A549 (cell line): ENCODE data around the gene FHIT. TPM values are rescaled to one million over a fixed set of nuclear protein-coding genes. Genes with fewer than 3 reads are reported as not detected.
A peak's percentile ranks its signal among the peaks of the same experiment; 100 is the strongest.
"Not testable (repeated sequence)": the region's sequence is repeated elsewhere in the genome, so short reads cannot be mapped to it uniquely, and the experiment has no call there.

Experiments used
- ATAC-seq, 2 experiments: fragments of 200-7000 bp in 1 of 2; fragments of >200 bp in 1 of 2; cut with Nextera tagmentation in 1 of 2; cut with Tn5 transposase in 1 of 2; 3 replicates each; pipeline versions ENCODE4 v1.8.0 to v1.9.1; 2018 to 2020; ENCODE audit warnings: mild to moderate bottlenecking in 1 of 2, moderate library complexity in 1 of 2
- CTCF ChIA-PET: fragments of 300-600 bp; sonication (Branson Sonifier 250); formaldehyde crosslinking; extraction: SDS; loops from one replicate; lab custom pipeline; 2021; ENCODE audit warnings: antibody characterized with exemption, inconsistent platforms; lab: Yijun Ruan, JAX
- POLR2A ChIA-PET: fragments of 350-600 bp; formaldehyde crosslinking; extraction: SDS; loops from one replicate; lab custom pipeline; 2021; ENCODE audit warnings: antibody characterized with exemption, inconsistent platforms; lab: Yijun Ruan, JAX
- DNase-seq, 2 experiments: peaks; one replicate each; pipeline versions ENCODE4 v3.0.0 to v3.0.0-alpha.2; 2011 to 2016; ENCODE audit warnings: low read depth in 1 of 2, low spot score in 1 of 2
- FAIRE-seq: peaks from 2 replicates; lab custom pipeline; 2011; peaks lifted over from hg19 to GRCh38; lab: Jason Lieb, UNC
- H3K27ac ChIP-seq, 2 experiments: fragments of >200 bp; sonication (Bioruptor Twin); formaldehyde crosslinking; 3 replicates each; pipeline ENCODE4 v1.5.1; 2016 to 2017
- H3K4me1 ChIP-seq: fragments of >200 bp; sonication (Bioruptor Twin); formaldehyde crosslinking; 3 replicates; pipeline ENCODE4 v1.6.1; 2016
- H3K4me2 ChIP-seq: fragments of >200 bp; sonication (Bioruptor Twin); formaldehyde crosslinking; 3 replicates; pipeline ENCODE4 v1.6.1; 2016
- H3K4me3 ChIP-seq: fragments of >200 bp; sonication (Bioruptor Twin); formaldehyde crosslinking; 3 replicates; pipeline ENCODE4 v1.5.1; 2016
- H3K9me3 ChIP-seq: fragments of >200 bp; sonication (Bioruptor Twin); formaldehyde crosslinking; 3 replicates; pipeline ENCODE4 v1.6.1; 2016
- BCL3 ChIP-seq: fragments of >200 bp; sonication (Bioruptor Twin); formaldehyde crosslinking; IDR thresholded peaks from 3 replicates; pipeline ENCODE4 v1.6.1; 2016
- BHLHE40 ChIP-seq: IDR thresholded peaks from 2 replicates; pipeline ENCODE4 v1.6.1; 2012; ENCODE audit warnings: low read depth, low read length, inconsistent platforms
- CBX8 ChIP-seq: fragments of 200-600 bp; sonication (generic); IDR thresholded peaks from 2 replicates; pipeline ENCODE4 v1.6.1; 2016
- FOSL2 ChIP-seq, 2 experiments: fragments of 450-650 bp in 1 of 2; fragments of >200 bp in 1 of 2; sonication (Bioruptor Twin) in 1 of 2; formaldehyde crosslinking; IDR thresholded peaks; 2 replicates each; pipeline versions ENCODE4 v1.5.0 to v1.6.1; 2016 to 2020; ENCODE audit warnings: mild to moderate bottlenecking in 1 of 2, moderate library complexity in 1 of 2
- FOXS1 ChIP-seq: fragments of 250-450 bp; sonication (Bioruptor Pico); IDR thresholded peaks from 2 replicates; pipeline ENCODE4 v1.5.0; 2020; ENCODE audit warnings: mild to moderate bottlenecking, moderate library complexity
- GATA3 ChIP-seq: IDR thresholded peaks from 2 replicates; pipeline ENCODE4 v1.6.1; 2012; ENCODE audit warnings: borderline replicate concordance
- HOXB5 ChIP-seq: fragments of 250-450 bp; sonication (Bioruptor Pico); IDR thresholded peaks from 2 replicates; pipeline ENCODE4 v1.5.0; 2020; ENCODE audit warnings: mild to moderate bottlenecking, moderate library complexity
- JUNB ChIP-seq: fragments of >200 bp; sonication (Bioruptor Twin); formaldehyde crosslinking; IDR thresholded peaks from 2 replicates; pipeline ENCODE4 v1.6.1; 2016
- KDM5A ChIP-seq: fragments of 200-600 bp; sonication (generic); IDR thresholded peaks from 2 replicates; pipeline ENCODE4 v1.6.1; 2016; ENCODE audit warnings: antibody characterized with exemption, mild to moderate bottlenecking
- MAZ ChIP-seq: fragments of 150-350 bp; IDR thresholded peaks from 2 replicates; pipeline ENCODE4 v1.6.1; 2014; ENCODE audit warnings: antibody characterized with exemption, low read depth, low read length, borderline replicate concordance
- NPAS2 ChIP-seq: fragments of 250-450 bp; sonication (Bioruptor Pico); IDR thresholded peaks from 2 replicates; pipeline ENCODE4 v1.8.0; 2022; ENCODE audit warnings: mild to moderate bottlenecking, moderate library complexity, borderline replicate concordance
- NR3C1 ChIP-seq: fragments of >200 bp; sonication (Bioruptor Twin); formaldehyde crosslinking; IDR thresholded peaks from 3 replicates; pipeline ENCODE4 v1.6.1; 2017
- RAD21 ChIP-seq, 2 experiments: fragments of >200 bp in 1 of 2; sonication (Bioruptor Twin) in 1 of 2; formaldehyde crosslinking in 1 of 2; IDR thresholded peaks in 1 of 2; conservative IDR thresholded peaks in 1 of 2; 2 replicates in 1 of 2; 3 replicates in 1 of 2; pipeline ENCODE4 v1.6.1; 2012 to 2018; ENCODE audit warnings: inconsistent platforms in 1 of 2
- RNF2 ChIP-seq: fragments of 200-600 bp; sonication (generic); IDR thresholded peaks from 2 replicates; pipeline ENCODE4 v1.6.1; 2016; ENCODE audit warnings: low read depth, mild to moderate bottlenecking, antibody characterized with exemption, moderate library complexity, borderline replicate concordance
- SMC3 ChIP-seq: fragments of >200 bp; sonication (Bioruptor Twin); formaldehyde crosslinking; IDR thresholded peaks from 3 replicates; pipeline ENCODE4 v1.6.1; 2018; ENCODE audit warnings: inconsistent platforms
- SREBF2 ChIP-seq: fragments of 450-650 bp; IDR thresholded peaks from 2 replicates; pipeline ENCODE4 v1.6.1; 2014; ENCODE audit warnings: mild to moderate bottlenecking, moderate library complexity
- TP53 ChIP-seq: fragments of 250-450 bp; sonication (Bioruptor Pico); IDR thresholded peaks from 2 replicates; pipeline ENCODE4 v1.5.0; 2021; ENCODE audit warnings: mild to moderate bottlenecking, moderate library complexity
- ZC3H11A ChIP-seq: fragments of 450-650 bp; IDR thresholded peaks from 2 replicates; pipeline ENCODE4 v1.6.1; 2014; ENCODE audit warnings: antibody characterized with exemption, mild to moderate bottlenecking
- ZFP36 ChIP-seq: fragments of 450-650 bp; IDR thresholded peaks from 2 replicates; pipeline ENCODE4 v1.6.1; 2014; ENCODE audit warnings: borderline replicate concordance; ENCODE audit not compliant: partially characterized antibody
- WGBS: methylation state at CpG from one replicate; pipeline ENCODE4 v1.1.6; 2017; ENCODE audit errors: missing lambda C conversion rate; 5-methylcytosine and 5-hydroxymethylcytosine counted together
- polyA plus RNA-seq, 4 experiments: library from polyadenylated mRNA; depleted of rRNA in 3 of 4; stranded (reverse); fragments of >200 nt; fragmentation: RNase III in 1 of 4; extraction: RNeasy Plus Mini Kit Qiagen cat#74134 plus additional on column Dnase treatment in 1 of 4; gene quantifications; 2 replicates in 3 of 4; 3 replicates in 1 of 4; pipeline ENCODE4 v1.2.3, GENCODE V29; 2011 to 2017
- TF ChIP-seq, protein P1 (sequence below): fragments of 250-450 bp; sonication (Bioruptor Pico); IDR thresholded peaks from 2 replicates; pipeline ENCODE4 v1.5.0; 2020; ENCODE audit warnings: low read depth, mild to moderate bottlenecking, moderate library complexity
- TF ChIP-seq, protein P2 (sequence below): fragments of >200 bp; sonication (Bioruptor Twin); formaldehyde crosslinking; IDR thresholded peaks from 3 replicates; pipeline ENCODE4 v1.5.1; 2016
- TF ChIP-seq, protein P3 (sequence below): IDR thresholded peaks from 2 replicates; pipeline ENCODE4 v1.6.1; 2012

Gene FHIT
- polyA plus RNA-seq, 2 of the 4 experiments (the other 2 are of a cell fraction), result 0.76 to 0.92 TPM

GRCh38 chr3:61190205-61190604, 61.0 kb downstream of the FHIT start:
- POLR2A ChIA-PET, H3K4me2 ChIP-seq, H3K27ac ChIP-seq, H3K4me1 ChIP-seq, FAIRE-seq, ATAC-seq, H3K9me3 ChIP-seq, DNase-seq, H3K4me3 ChIP-seq, CTCF ChIA-PET: not testable (repeated sequence)
- WGBS, result 100% methylated on average over 1 of the region's 1 CpG

GRCh38 chr3:61186030-61186429, 65.2 kb downstream of the FHIT start:
- TF ChIP-seq KDM5A (no peak), BHLHE40 (no peak), NPAS2 (CRISPR knock-in tag) (no peak), SMC3 (no peak), FOSL2 (IDR thresholded peaks at IDR 0.05) (no peak), FOSL2 (CRISPR knock-in tag; IDR thresholded peaks at IDR 0.05) (no peak), NR3C1 (no peak)
- TF ChIP-seq, protein P1, sequence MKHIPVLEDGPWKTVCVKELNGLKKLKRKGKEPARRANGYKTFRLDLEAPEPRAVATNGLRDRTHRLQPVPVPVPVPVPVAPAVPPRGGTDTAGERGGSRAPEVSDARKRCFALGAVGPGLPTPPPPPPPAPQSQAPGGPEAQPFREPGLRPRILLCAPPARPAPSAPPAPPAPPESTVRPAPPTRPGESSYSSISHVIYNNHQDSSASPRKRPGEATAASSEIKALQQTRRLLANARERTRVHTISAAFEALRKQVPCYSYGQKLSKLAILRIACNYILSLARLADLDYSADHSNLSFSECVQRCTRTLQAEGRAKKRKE (CRISPR knock-in tag), result no peak
- TF ChIP-seq, protein P2, sequence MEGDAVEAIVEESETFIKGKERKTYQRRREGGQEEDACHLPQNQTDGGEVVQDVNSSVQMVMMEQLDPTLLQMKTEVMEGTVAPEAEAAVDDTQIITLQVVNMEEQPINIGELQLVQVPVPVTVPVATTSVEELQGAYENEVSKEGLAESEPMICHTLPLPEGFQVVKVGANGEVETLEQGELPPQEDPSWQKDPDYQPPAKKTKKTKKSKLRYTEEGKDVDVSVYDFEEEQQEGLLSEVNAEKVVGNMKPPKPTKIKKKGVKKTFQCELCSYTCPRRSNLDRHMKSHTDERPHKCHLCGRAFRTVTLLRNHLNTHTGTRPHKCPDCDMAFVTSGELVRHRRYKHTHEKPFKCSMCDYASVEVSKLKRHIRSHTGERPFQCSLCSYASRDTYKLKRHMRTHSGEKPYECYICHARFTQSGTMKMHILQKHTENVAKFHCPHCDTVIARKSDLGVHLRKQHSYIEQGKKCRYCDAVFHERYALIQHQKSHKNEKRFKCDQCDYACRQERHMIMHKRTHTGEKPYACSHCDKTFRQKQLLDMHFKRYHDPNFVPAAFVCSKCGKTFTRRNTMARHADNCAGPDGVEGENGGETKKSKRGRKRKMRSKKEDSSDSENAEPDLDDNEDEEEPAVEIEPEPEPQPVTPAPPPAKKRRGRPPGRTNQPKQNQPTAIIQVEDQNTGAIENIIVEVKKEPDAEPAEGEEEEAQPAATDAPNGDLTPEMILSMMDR, result no peak
- TF ChIP-seq, all 56 proteins: peak for 0
- ATAC-seq (no peak), FAIRE-seq (no peak), DNase-seq (no peak)
- ChIA-PET CTCF (no interaction called here), POLR2A (no interaction called here)
- Histone ChIP-seq H3K4me3 (no peak overlapping the region), H3K9me3 (no peaks in the 10 kb centered on the region), H3K4me2 (no peak overlapping the region), H3K27ac (no peak overlapping the region), H3K4me1 (peaks cover 9% of the 10 kb centered on the region; the same call in 2 of the 3 replicates)
- 11% methylated on average over 3 of the region's 3 CpGs for WGBS

- no peak overlapping the region for H3K4me3 ChIP-seq
- POLR2A ChIA-PET, result no interaction called here
- no peak for TF ChIP-seq FOXS1 (CRISPR knock-in tag)
- no peak overlapping the region for H3K4me2 ChIP-seq
- CTCF ChIA-PET, result no interaction called here
- ATAC-seq (no peak), FAIRE-seq (no peak), DNase-seq (no peak)
- no peaks in the 10 kb centered on the region for H3K9me3 ChIP-seq
- peaks cover 9% of the 10 kb centered on the region; the same call in 2 of the 3 replicates for H3K4me1 ChIP-seq
- H3K27ac ChIP-seq, result no peak overlapping the region
- 32% methylated on average over 4 of the region's 4 CpGs for WGBS
These were observed 66.3 kb downstream of the FHIT start for GRCh38 chr3:61184956-61185355.

DNA sequence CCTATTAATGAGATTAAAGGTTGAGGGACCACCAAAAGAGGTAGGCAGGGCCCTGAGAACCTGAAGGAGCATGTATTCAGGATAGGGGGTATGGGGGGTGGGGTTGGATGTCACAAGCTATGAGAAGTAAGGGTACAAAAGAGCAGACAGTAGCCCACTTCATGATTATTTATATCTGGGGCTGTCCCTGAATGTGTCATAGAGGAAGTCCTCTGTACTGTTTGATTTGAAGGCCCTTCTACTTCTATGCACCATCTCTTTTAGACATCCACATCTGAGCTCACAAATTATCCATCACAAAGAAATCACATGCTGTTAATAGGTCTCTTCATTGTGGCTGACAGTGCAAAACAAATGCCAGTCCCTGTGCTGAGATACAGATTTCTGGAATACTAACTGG, 68.6 kb downstream of the FHIT start:
- no peak for FAIRE-seq
- H3K4me2 ChIP-seq, result no peak overlapping the region

GRCh38 chr3:61181874-61182273, 69.4 kb downstream of the FHIT start:
- ATAC-seq (peak; percentile 53 to 56; a peak in 2 of 6 replicates), FAIRE-seq (no peak), DNase-seq (peak; percentile 17 to 25)
- Histone ChIP-seq H3K4me2 (peak overlapping the region; percentile 13; the same call in 1 of the 3 replicates), H3K9me3 (no peaks in the 10 kb centered on the region), H3K27ac (no peak overlapping the region), H3K4me1 (peaks cover 9% of the 10 kb centered on the region; the same call in 2 of the 3 replicates), H3K4me3 (no peak overlapping the region)
- no peak for TF ChIP-seq ZFP36
- 0 out of 2 replicates have a peak, but pooled peaks have one; percentile 16 for TF ChIP-seq FOSL2 (IDR thresholded peaks at IDR 0.05)
- peak; percentile 65 for TF ChIP-seq FOSL2 (CRISPR knock-in tag; IDR thresholded peaks at IDR 0.05)
- TF ChIP-seq JUNB, result 0 out of 2 replicates have a peak, but pooled peaks have one; percentile 32
- TF ChIP-seq, protein P2, result no peak
- no peak for TF ChIP-seq CBX8
- no peak for TF ChIP-seq RNF2
- TF ChIP-seq BCL3, result no peak
- no peak for TF ChIP-seq GATA3
- TF ChIP-seq TP53 (CRISPR knock-in tag), result no peak
- ChIA-PET CTCF (no interaction called here), POLR2A (no interaction called here)
- 2% methylated on average over 2 of the region's 2 CpGs for WGBS

More for the DNA sequence above, 68.6 kb downstream of the FHIT start:
- Histone ChIP-seq H3K4me1 (peaks cover 9% of the 10 kb centered on the region; the same call in 2 of the 3 replicates), H3K27ac (no peak overlapping the region), H3K9me3 (no peaks in the 10 kb centered on the region), H3K4me3 (no peak overlapping the region)
- DNase-seq, result no peak
- POLR2A ChIA-PET, result no interaction called here
- CTCF ChIA-PET, result no interaction called here
- ATAC-seq, result no peak
- no peak for TF ChIP-seq GATA3
- no peak for TF ChIP-seq JUNB
- TF ChIP-seq FOXS1 (CRISPR knock-in tag), result no peak
- no peak for TF ChIP-seq ZC3H11A
- TF ChIP-seq HOXB5, result no peak
- TF ChIP-seq SREBF2, result no peak
- TF ChIP-seq MAZ, result no peak
- TF ChIP-seq RAD21 (conservative IDR thresholded peaks at IDR 0.05 in 1 of 2, IDR thresholded peaks at IDR 0.05 in 1 of 2), result no peak
- TF ChIP-seq, protein P3, sequence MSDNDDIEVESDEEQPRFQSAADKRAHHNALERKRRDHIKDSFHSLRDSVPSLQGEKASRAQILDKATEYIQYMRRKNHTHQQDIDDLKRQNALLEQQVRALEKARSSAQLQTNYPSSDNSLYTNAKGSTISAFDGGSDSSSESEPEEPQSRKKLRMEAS, result no peak
